Adipose tissue (tissue), 3 donors: ENCODE measurements around the gene MAP4K1. TPM values are rescaled to one million over a fixed set of nuclear protein-coding genes. Genes with fewer than 3 reads are reported as not detected.

Source experiments
- H3K27ac ChIP-seq: one replicate; pipeline ENCODE4 v1.5.1; 2013; ENCODE audit warnings: low read depth, low read length
- WGBS, 3 donors: extraction: QIAGEN DNeasy Blood & Tissue Kit; methylation state at CpG; one replicate each; pipeline ENCODE4 v1.1.7; 2013; 5-methylcytosine and 5-hydroxymethylcytosine counted together
- polyA plus RNA-seq, 3 donors: library from polyadenylated mRNA; stranded (reverse); fragments of 200-250 nt; gene quantifications; one replicate each; pipeline ENCODE4 v1.2.3, GENCODE V29; 2013
- donor health status: healthy with polysubstance abuse.
- donor health status: Bipolar disorder and iron deficiency.
- donor health status: healthy.

The MAP4K1 gene
- polyA plus RNA-seq, 3 donors, result 1.0 to 3.1 (median 1.8) TPM

DNA sequence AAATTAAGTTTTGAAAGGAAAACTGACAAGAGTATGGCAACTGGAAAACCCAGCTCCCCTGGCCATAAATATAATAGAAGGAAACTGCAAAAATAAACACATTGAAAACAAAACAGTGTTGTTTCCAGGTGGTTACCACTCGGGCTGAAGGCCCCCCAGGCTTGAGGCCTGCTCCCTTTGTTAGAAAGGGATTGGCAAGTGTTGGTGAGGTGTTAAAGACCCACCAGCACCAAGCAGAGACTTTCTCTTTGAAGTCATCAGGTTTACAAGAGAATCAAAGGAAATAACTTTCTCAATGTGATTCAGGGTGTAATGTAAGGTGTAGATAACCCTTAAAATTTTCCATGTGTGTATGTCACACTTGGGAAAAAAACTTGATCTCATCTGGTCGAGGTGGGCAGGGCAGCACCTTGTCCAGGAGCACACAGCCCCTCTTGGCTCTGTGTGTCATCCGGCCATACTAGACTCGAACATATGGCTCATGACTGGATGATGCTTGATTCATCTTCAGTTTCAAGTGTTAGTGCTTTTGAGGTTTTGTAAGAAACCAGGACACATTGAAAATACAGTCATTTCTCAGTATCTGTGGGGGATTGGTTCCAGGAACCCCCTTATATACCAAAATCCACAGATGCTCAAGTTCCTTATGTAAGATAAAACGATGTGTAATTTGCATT is 37.5 kb upstream of the MAP4K1 start:
- 60 to 68% (median 61%) methylated on average over 5 of the region's 5 CpGs for WGBS, 3 donors
- H3K27ac ChIP-seq, result no peak overlapping the region

DNA sequence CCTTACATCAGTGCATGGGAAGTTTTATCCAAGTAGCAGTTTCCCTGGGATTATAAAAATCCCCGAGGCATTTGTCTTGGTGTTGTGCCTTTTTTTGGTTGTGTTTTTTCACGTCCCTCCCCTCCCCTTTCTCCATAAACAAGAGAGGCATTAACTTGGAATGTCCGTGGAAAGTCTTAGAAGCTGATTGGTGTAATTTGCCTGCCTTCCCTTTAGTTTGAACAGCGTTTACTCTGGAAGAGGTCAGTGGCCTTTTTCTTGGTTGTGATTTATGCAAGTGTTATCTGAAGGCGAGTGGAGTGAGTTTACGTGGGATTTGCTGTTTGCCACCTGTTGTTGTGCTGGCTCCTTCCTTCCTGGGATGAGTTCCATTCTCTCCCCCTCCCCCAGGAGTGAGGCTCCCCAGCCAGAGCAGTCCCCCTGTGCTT is 36.9 kb upstream of the MAP4K1 start:
- 21 to 43% (median 38%) methylated on average over 6 of the region's 6 CpGs for WGBS, 3 donors
- H3K27ac ChIP-seq, result no peak overlapping the region

DNA sequence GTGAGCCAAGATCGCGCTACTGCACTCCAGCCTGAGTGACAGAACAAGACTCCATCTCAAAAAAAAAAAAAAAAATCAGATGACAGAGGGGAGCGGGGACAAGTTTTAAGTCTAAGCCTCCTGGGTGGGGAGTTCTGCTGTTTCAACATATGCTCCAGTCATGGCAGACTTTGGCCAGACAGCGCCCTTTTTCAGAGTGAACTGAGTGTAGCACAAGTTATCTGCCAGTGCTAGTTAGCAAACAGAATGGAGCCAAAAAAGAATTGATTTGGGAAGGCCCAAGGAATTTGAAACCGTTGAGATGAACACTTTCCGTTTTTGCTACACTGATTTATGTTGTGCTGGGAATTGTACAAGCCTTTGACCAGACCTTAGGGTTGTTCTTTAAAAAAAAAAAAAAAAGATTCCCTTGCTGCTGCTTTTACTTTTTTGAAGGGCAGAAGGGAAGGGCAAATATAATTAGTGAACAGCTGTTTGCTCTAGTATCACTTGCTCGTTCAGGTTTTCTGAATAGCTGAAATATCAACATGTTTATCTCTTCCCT is 35.3 kb upstream of the MAP4K1 start:
- 23 to 44% (median 40%) methylated on average over 7 of the region's 7 CpGs for WGBS, 3 donors
- H3K27ac ChIP-seq, result no peak overlapping the region

DNA sequence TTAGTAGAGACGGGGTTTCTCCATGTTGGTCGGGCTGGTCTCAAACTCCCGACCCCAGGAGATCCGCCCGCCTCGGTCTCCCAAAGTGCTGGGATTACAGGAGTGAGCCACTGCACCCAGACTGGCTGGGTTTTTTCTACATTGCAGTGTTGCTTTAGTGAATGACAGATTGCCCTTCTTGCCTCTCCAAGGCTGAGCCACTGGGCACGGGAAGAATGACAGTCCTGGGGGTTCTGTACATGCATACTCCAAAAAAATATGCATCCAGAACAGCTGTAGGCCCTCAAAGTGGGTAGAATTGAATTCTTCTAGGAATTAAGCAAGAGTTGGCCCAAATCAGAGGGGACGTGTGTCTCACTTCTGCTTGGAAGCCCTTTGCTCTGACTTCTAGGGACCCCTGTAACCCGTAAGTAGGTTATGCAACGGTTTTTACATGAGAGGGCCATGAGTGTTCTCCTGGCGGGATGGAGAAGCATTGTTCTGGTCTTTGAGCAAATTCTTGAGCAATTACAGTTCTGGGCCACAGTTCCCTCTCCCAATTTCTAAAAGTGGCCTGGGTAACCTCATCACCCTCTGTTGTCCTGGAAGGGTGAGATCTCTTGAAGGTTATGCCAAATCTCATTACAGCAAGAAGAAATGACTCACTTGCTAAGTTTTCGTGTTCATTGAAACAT is 33.3 kb upstream of the MAP4K1 start:
- WGBS, 3 donors, result 46 to 66% (median 50%) methylated on average over 12 of the region's 12 CpGs
- H3K27ac ChIP-seq, result no peak overlapping the region

DNA sequence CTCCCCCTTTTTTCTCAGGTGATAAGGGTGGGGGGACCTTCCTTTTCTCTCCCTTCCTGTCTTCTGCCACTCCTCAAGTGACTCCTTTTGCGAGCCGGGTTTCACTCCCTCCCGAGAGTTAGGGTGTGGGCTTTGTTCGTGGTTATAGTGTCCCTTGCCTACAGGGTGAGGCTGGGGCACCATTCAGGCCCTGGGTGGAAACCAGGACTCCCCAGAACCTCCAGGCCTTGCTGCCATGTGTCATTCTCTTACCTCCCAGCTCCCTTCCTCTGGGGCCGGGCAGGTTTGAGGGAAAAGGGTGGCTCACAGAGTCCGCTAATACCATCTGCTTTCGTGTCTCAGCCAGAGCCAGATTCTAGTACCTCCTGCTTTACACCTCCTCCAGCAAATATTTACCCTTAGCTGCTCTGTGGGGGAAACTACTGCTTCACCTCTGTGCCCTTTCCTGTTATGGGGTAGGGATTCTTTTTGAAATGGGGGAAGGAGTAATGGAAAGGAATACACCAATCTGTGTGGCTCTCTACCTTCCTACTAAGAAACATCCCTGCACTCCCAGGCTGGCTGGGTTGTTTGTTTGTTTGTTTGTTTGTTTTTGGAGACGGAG is 32.5 kb upstream of the MAP4K1 start:
- WGBS, 3 donors, result 15 to 30% (median 25%) methylated on average over 8 of the region's 8 CpGs

DNA sequence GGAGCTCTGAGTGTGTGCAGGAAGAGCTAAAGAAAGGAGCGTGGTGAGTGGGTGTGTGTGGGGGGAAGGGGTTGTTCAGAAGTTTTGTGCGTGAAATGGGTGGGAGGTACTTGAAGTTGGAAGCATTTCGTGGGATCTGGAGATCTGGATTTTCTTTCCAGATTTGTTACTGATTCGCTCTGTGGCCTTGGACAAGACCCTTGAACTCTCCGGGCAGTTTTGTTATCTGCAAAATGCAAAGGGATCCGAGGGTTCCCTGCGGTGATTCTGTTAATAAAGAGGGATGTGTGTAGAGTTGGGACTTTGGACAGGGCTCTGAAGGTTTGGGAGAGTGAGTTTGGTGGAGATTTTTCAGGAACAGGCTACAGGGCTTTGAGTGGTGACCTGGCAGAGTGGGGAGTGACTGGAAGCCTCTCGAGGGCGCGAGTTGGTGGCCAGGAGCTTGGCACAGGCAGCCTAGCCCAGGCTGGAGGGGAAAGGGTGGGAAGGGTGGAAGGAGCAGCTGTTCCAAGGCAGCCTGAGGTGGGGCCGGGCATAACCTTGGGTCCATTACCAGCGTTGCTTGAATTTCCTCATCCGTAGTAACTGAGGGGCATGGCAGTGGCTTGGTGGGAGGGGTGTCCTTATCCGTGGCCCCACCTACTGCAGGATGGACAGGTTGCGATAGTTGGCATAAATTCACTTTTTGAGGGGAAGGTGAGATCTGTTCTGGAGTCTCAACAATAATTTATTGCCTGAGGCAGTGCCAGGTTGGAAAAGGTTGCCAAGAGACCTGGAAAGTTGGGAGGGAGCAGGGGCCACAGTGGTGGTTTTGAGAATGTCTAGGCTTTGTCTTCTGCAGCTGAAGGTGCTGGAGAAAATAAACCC is 31.8 kb upstream of the MAP4K1 start:
- H3K27ac ChIP-seq, result peak overlapping the region; percentile 34
- 4 to 17% (median 12%) methylated on average over 15 of the region's 15 CpGs for WGBS, 3 donors

More for the DNA sequence above, 32.5 kb upstream of the MAP4K1 start:
- H3K27ac ChIP-seq, result peak overlapping the region; percentile 34

DNA sequence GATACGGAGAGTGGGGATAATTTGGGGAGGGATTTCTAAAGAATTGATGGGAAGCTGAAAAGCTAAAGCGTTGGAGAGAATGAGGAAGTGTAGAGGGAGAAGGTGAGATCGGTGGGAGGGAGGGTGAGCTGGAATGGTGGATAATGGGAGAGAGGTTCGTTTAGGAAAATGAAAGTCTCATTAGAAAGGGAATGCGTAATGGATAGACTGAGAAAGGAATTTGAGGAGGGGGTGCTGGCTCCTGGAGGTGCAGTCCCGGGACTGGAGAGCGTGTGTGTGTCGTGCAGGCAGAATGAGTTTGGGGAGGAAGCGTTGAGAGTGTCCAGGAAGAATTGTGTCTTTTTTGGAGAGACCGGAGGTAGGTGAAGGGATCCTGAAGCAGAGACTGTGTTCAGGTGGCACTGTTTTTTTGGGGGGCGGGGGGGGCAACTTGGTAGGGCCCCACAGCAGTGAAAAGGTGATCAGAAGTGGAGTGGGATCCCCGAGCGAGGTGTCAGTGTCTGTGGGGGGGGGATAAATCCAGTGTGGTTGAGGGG is 31.1 kb upstream of the MAP4K1 start:
- peak overlapping the region; percentile 40 for H3K27ac ChIP-seq
- WGBS, 3 donors, result 1% methylated on average over 13 of the region's 13 CpGs

DNA sequence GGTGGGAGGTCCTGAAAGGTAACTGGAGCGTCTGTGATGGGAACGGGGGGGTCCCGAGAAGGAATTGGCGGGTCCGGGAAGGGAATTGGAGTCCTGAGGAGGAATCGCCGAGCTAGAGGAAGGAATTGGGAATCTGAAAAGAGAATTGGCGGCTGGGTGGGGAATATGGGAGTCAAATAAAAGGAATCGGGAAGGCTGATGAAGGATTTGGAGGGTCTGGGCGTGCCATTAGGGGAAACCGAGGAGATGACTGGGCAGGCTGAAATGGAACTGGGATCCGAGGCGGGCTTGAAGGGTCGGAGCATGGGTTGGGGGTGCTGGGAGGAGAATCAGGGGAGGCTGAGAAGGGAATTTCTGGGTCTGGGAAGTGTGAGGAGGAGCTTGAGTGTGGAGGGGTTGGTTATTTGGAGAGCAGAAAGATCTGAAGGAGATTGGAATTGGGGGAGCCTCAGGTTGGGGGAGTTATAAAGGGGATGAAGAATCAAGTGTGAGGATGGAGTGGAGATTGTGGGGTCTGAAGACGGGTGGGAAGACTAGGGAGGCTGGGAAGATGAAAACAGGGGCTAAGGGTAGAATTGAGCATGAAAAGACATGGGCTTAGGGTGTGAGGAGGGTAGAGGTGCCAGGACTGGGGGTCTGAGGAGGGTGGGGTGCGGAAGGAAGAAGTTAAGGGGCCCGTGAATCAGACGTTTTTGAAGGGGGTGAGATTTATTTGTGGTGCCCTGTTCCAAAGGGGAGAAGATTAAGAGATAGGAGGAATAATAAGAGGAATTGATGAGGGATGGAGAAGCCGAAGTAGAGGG is 30.4 kb upstream of the MAP4K1 start:
- 0 to 1% (median 1%) methylated on average over 19 of the region's 19 CpGs for WGBS, 3 donors
- peak overlapping the region; percentile 46 for H3K27ac ChIP-seq

DNA sequence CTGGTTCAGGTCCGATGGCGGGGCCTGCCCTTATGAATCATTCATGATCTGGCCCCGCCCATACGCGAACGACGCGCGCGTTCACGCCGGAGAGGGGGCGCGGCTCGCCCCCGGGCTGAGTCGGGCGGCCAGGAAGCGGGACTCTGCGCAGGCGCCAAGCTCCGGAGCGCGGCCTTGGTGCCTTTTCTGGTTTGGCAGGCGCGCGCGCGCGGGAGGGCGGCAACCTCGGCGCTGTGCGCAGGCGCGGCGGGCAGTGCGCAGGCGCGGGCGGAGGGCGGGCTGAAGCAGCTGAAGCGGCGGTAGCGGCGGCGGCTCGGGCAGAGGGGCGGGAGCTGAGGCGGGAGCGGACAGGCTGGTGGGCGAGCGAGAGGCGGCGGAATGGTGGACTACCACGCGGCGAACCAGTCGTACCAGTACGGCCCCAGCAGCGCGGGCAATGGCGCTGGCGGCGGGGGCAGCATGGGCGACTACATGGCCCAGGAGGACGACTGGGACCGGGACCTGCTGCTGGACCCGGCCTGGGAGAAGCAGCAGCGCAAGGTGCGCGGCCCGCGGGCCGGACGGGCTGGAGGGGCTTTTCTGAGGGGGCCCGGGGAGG is 29.7 kb upstream of the MAP4K1 start, which contains the start of gene ACTN4:
Gene ACTN4, plus strand, starts transcription at position 282 of the 598 bp plus-strand sequence. Its CDS starts 97 bp downstream, at position 379.
- peak within 1 kb of the TSS; percentile 46 for H3K27ac ChIP-seq
- 0 to 1% (median 0%) methylated on average over 65 to 77 of the region's 77 CpGs for WGBS, 3 donors

DNA sequence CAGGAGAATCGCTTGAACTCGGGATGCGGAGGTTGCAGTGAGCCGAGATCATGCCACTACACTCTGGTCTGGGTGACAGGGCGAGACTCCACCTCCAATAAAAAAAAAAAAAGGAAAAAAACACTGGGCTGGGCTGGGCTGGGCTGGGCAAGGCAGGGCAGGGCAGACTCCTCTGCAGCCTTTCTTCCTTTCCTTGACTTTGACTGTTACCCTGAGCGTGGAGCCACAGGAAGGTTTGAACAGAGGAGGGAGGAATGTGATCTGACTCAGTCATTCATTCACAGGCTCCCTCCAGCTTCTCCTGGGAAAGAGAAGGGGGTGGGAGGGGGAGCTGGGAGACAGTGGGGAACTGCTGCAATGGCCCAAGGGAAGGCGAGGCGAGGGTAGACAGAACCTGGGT is 27.0 kb upstream of the MAP4K1 start:
- WGBS, 3 donors, result 84 to 87% (median 87%) methylated on average over 8 of the region's 8 CpGs

DNA sequence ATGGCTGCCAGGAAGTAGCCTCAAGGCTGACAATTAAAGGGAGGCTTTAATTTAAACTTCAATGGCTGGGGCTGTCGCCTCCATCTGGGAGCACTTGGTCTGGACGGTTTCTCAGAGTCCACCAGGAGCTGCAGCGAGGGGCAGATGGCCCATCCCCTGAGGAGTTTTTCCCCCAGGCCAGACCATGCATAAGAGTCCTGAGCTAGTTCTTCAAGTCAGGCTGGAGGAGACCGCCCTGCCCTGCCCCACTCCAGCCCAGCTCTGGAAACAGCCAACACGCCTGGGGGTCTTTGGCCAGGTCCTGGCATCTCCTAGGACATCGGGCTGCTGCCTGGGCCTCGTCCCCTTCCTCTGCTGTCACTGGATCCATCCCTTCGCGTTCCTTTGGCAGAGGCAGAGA is 24.4 kb upstream of the MAP4K1 start:
- 88 to 90% (median 90%) methylated on average over 9 of the region's 9 CpGs for WGBS, 3 donors
- no peak overlapping the region for H3K27ac ChIP-seq

More for the DNA sequence above, 27.0 kb upstream of the MAP4K1 start:
- H3K27ac ChIP-seq, result no peak overlapping the region

DNA sequence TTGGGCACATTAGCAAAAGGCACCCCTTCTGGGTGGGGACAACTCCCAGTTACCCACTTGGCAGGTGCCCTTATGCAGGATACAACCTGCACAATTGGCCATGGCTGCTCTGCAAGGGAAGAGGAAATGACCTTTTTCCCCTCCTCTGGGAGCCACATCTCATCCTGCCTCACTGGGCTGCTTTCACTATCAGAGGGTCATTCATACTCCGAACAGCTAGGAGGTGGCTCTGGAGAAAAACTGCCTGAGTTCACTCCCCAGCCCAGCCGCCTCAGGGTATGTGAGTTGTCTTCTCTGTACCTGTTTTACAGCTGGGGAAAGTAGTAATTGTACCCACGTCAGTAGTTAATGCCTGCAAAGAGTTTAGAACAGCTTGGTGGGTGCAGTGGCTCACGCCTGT is 22.6 kb upstream of the MAP4K1 start:
- WGBS, 3 donors, result 58 to 76% (median 65%) methylated on average over 4 of the region's 4 CpGs
- H3K27ac ChIP-seq, result no peak overlapping the region

DNA sequence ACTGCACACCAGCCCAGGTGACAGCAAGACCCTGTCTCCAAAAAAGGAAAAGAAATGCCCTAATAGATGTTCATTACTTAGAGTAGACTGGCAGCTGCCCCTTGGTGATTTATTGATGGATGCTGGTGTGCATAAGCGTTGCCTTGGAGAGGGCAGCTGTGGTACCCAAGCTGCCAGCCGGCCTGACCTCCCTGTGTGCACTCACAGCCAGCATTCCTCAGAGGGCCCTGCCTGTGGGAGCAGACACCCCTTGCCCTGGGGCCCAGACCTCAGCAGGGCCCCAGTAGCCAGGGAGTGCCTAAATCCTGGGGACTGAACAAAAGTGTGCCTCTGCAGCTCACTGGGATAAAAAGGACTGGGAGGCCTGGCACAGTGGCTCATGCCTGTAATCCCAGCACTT is 21.9 kb upstream of the MAP4K1 start:
- no peak overlapping the region for H3K27ac ChIP-seq
- WGBS, 3 donors, result 78 to 95% (median 91%) methylated on average over 2 of the region's 2 CpGs

DNA sequence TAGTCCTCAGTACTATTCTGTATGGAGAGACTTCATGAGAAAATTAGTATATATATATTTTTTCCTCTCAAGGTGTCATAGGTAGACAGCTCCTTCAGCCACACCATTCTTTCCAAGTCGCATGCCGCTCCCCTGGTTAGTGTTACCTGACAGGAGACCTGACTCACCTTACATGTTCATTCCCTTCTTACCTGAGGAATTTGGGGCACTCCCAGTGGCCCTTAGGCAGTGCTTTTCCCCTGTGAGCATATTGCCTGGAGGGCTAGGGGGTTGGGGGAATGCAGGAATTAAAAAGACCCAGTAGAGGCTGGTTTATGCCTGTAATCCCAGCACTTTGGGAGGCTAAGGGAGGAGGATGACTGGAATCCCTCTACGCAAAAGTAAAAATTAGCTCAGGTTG is 20.7 kb upstream of the MAP4K1 start:
- 95 to 97% (median 96%) methylated on average over 3 of the region's 3 CpGs for WGBS, 3 donors
- H3K27ac ChIP-seq, result no peak overlapping the region

DNA sequence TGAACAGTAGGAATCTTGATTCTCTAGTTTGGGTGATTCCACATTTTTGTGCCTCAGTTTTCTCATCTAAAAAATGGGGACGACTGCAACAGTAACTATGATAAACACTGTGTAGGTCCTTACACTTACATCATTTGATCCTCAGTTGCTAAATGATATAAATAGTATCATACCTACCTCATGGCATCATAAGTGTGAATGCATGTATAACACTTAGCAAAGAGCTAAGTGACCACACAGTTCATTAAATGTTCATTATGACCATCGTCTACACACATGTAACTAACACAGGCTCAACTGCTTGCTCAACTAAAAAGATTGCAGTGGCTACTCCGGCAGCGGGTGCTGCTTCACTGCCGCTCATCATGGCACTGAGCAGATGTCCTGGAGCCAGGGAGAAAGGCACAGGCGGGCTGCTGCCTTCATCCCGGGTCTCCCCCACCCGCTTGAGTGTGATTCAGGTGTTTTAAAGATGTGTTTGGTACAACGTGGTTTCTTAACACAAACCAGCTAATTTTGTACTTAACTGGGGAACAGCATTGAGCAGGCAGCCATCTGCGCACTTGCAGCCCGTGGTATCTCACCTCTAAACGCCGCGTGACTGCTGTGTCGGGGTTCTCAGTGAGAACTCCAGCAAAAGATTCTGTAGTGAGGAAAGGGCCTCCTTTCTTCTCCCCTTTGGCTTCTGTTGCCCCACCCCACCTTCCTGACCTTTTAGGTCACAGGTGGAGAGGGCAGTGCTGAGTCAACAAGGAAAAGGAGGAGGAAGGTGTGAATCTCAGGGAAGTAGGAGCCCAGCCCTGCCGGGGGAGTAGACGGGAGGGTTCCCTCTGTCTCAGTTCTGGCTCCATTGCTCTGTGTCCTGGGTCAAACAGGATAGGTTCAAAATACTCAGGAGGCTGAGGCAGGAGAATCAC is 18.0 kb upstream of the MAP4K1 start:
- no peak overlapping the region for H3K27ac ChIP-seq
- 82 to 90% (median 88%) methylated on average over 17 of the region's 17 CpGs for WGBS, 3 donors
